Right cardiac atrium (tissue), 5 donors: ENCODE results near the gene SCAMP4. TPM values are rescaled to one million over a fixed set of nuclear protein-coding genes. Genes with fewer than 3 reads are reported as not detected.

Experiments
- ATAC-seq, 2 donors: fragments of 200-7000 bp; cut with Tn5 transposase; one replicate each; pipeline versions ENCODE4 v1.8.0 to v1.9.1; 2020; ENCODE audit warnings: moderate library complexity in 2 of 2, mild to moderate bottlenecking in 1 of 2
- DNase-seq, 3 donors: peaks; one replicate each; pipeline ENCODE4 v3.0.0-alpha.2; 2020
- H3K27ac ChIP-seq: one replicate; pipeline ENCODE4 v1.5.1; 2013; ENCODE audit warnings: mild to moderate bottlenecking, low read length, control low read depth, moderate library complexity
- H3K27me3 ChIP-seq: one replicate; pipeline ENCODE4 v1.6.1; 2013; ENCODE audit not compliant: control insufficient read depth, insufficient read depth
- H3K4me1 ChIP-seq: one replicate; pipeline ENCODE4 v1.6.1; 2013; ENCODE audit warnings: low read length; ENCODE audit not compliant: control insufficient read depth, insufficient read depth
- H3K4me3 ChIP-seq: one replicate; pipeline ENCODE4 v1.5.1; 2013; ENCODE audit warnings: low read length, control low read depth
- H3K9me3 ChIP-seq: one replicate; pipeline ENCODE4 v1.6.1; 2013; ENCODE audit warnings: low read length; ENCODE audit not compliant: control insufficient read depth
- WGBS: extraction: QIAGEN DNeasy Blood & Tissue Kit; methylation state at CpG from one replicate; pipeline ENCODE4 v1.1.7; 2013; 5-methylcytosine and 5-hydroxymethylcytosine counted together
- intact Hi-C, 4 donors: fragments of 100-400 bp; cut with DNase I; formaldehyde crosslinking; loops; one replicate each; pipeline versions ENCODE4 v1.11.0 to v1.14.0; 2022 to 2023
- polyA plus RNA-seq: library from polyadenylated mRNA; stranded (reverse); fragments of 200-250 nt; gene quantifications from one replicate; pipeline ENCODE4 v1.2.3, GENCODE V29; 2013
- total RNA-seq, 4 donors: library from RNA; stranded (reverse); fragmentation: NEBNext Ultra II Directional; extraction: Animal tissue kit (Norgen Biotek cat#: 25700); gene quantifications; one replicate each; pipeline ENCODE4 v1.2.1, GENCODE V29; 2021
- donor health status: healthy with polysubstance abuse.
- donor health status: DM: no; HTN: yes; CAD: no.
- donor health status: DM: no; HTN: no; CAD: no.
- donor health status: DM: no; HTN: yes; CAD: no; lungs with severe emphysema.
- donor health status: DM: yes; HTN: yes; CAD: no.

The SCAMP4 gene
- total and polyA plus RNA-seq, 5 donors, result 16.1 to 19.9 (median 18.8) TPM

GRCh38 chr19:1954532-1954933, 49.3 kb downstream of the SCAMP4 start:
- intact Hi-C loops, result no loop called here
- ATAC-seq, result no peak

DNA sequence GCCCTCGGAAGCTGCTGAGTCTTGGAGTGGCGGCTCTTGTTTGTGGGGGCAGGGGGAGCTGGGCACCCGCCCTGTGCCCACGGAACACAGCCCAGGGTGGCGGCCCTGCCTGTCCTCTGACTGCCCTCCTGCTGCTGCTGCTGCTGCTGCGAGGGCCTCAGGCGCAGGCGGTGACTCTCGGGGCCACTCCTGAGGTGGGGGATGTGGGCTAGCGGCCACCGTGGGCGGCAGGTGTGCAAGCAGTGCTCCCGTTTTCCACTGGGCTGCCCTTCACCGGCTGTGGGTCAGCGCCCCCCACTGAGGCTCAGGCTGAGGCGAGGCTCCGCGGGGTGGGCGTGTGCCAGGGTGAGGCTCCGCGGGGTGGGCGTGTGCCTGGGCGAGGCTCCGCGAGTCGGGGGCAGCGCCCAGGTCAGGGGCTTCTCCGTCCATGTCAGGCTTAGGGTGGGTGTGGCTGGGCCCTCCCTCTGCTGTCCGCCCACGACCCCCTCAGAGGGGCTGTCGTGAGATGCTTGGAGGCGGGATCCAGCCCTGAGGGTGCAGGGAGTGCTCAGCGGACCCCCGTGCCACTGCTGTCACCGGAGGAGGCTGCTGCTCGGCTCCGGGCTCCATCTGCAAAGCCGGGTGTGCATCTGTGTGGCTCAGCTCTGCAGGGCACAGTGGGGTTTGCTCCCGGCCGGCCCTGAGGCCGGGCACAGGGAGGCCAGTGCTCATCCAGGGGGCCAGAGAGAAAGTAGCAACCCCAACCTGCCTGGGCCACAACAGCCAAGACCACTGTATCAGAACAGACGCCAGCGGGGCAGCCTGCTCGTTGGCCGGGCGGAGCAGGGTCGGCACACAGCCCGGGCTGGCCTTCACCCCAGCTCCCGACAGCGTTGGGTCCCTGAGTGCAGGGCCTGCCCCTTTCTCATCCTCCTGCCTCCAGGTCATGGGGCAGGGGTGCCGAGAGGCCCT, 50.2 kb downstream of the SCAMP4 start:
- no peak overlapping the region for H3K4me3 ChIP-seq
- H3K9me3 ChIP-seq, result no peaks in the 10 kb centered on the region
- ATAC-seq (peak in 1 of 2 donors; percentile 7), DNase-seq (peak; percentile 16 to 48 (median 45))
- WGBS, result 83% methylated on average over 51 of the region's 51 CpGs
- no peaks in the 10 kb centered on the region for H3K4me1 ChIP-seq
- intact Hi-C loops, result no loop called here
- H3K27me3 ChIP-seq, result no peaks in the 10 kb centered on the region
- H3K27ac ChIP-seq, result no peak overlapping the region

More at GRCh38 chr19:1954532-1954933, 49.3 kb downstream of the SCAMP4 start:
- no peak overlapping the region for H3K4me3 ChIP-seq
- H3K27ac ChIP-seq, result no peak overlapping the region
- peak in 1 of 3 donors; percentile 55 for DNase-seq
- WGBS, result 87% methylated on average over 15 of the region's 15 CpGs
- no peaks in the 10 kb centered on the region for H3K9me3 ChIP-seq
- H3K27me3 ChIP-seq, result no peaks in the 10 kb centered on the region
- no peaks in the 10 kb centered on the region for H3K4me1 ChIP-seq

DNA sequence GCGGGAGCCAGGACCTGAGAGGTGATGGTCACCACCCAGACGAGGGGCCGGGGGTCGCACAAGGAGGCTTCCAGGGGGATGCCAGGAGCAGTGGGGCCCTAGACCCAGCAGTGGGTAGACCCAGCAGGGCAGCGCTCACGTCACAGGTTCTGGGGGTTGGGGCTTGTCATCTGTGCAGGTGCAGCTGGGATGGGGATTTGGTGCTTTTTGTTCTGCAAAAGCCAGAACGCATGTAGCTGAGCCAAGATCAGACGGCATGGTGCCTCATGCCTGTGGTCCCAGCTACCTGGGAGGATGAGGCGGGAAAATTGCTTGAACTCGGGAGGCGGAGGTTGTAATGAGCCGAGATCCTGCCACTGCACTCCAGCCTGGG, 50.9 kb downstream of the SCAMP4 start:
- no peak overlapping the region for H3K4me3 ChIP-seq
- no peak overlapping the region for H3K27ac ChIP-seq
- DNase-seq (peak in 1 of 3 donors; percentile 51), ATAC-seq (no peak)
- H3K4me1 ChIP-seq, result no peaks in the 10 kb centered on the region
- WGBS, result 95% methylated on average over 12 of the region's 12 CpGs
- H3K9me3 ChIP-seq, result no peaks in the 10 kb centered on the region
- intact Hi-C loops, result no loop called here
- no peaks in the 10 kb centered on the region for H3K27me3 ChIP-seq

- Histone ChIP-seq H3K4me1 (no peaks in the 10 kb centered on the region), H3K27ac (no peak overlapping the region), H3K9me3 (no peaks in the 10 kb centered on the region), H3K4me3 (no peak overlapping the region), H3K27me3 (no peaks in the 10 kb centered on the region)
- intact Hi-C loops, result no loop called here
- ATAC-seq (peak; percentile 14 to 18), DNase-seq (peak; percentile 20 to 74 (median 54))
- 77% methylated on average over 28 of the region's 28 CpGs for WGBS
Observed at GRCh38 chr19:1956868-1957492, 51.8 kb downstream of the SCAMP4 start.

GRCh38 chr19:1957562-1958248, 52.5 kb downstream of the SCAMP4 start:
- intact Hi-C loops, result no loop called here
- ATAC-seq (peak in 1 of 2 donors; percentile 2), DNase-seq (peak in 1 of 3 donors; percentile 49)
- H3K27me3 ChIP-seq, result no peaks in the 10 kb centered on the region
- no peaks in the 10 kb centered on the region for H3K9me3 ChIP-seq
- no peaks in the 10 kb centered on the region for H3K4me1 ChIP-seq
- WGBS, result 84% methylated on average over 40 of the region's 40 CpGs
- H3K4me3 ChIP-seq, result no peak overlapping the region
- no peak overlapping the region for H3K27ac ChIP-seq

DNA sequence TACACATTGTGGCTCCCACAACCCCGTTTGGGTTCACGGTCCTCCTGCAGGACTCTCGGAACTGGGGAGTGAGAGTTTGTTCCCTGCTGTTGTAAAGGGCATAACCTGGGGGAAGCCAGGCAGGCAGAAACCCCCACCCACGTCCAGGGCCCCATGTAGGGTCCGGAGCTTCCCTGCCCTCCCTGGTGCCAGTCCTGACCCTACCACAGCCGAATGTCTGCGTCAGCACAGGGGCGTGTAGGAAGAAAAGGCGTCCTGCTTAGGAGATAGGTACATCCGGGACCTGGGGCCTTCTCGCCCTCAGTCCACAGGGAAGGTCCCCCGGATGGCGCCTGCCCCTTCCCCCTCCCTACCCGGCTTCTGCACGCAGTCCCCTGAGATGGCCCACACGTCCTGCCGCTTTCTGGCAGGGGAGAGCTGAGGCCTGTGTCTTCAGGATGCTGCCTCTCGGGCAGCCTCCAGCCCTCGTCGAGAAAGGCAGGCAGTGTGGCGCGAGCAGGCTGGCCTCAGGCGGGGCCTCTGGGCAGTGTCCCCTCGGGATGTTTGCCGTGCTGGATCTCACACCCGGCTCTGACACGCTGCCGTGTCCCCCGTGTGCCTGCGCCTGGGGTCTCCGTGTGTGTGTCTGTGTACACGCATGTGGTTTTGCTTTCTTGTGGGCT, 54.9 kb downstream of the SCAMP4 start:
- intact Hi-C loops, result no loop called here
- Histone ChIP-seq H3K27me3 (no peaks in the 10 kb centered on the region), H3K9me3 (no peaks in the 10 kb centered on the region), H3K4me3 (no peak overlapping the region), H3K4me1 (no peaks in the 10 kb centered on the region), H3K27ac (no peak overlapping the region)
- ATAC-seq (no peak), DNase-seq (peak in 1 of 3 donors; percentile 28)
- 91% methylated on average over 32 of the region's 32 CpGs for WGBS

DNA sequence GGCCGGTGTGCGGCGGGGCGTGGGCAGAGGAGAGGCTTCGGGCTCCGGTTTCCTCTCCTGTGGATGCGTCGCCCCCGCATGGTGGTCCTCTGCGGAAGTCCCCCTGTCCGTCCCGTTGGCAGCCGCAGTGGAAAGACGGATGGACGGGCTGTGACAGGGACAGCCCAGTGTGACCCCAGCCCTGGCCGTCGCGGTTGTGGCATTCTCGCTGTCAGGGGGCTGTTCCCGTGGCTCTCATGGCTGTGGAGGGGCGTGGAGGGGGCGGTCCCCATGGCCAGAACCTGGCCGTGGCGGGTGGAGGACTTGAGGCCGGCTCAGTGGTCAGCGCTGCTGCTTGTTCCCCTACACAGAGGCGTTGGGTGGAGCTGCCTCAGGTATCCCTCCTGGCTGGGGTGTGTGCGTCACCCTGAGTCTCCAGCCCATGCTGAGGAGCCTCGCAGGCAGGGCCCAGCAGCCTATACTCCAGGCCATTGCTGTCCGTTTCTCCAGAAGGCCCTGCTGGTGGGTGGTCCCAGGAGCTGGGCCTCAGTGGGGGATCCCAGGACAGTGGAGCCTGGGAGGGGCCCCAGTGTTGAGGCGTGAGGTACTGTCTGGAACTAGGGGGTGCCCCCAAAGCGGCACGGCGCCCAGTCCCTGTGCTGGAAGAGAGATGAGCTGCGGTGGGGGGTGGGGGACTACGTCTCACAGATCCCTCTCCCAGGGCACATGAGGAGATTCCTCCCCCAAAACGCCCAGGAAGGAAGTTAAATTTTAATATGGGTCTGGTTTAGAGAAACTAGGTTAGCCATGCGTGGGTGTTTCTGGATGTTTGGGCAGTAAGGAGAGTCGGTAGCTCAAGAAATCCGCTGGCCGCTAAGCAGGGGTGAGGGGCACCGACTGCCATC, 56.0 kb downstream of the SCAMP4 start:
- no peaks in the 10 kb centered on the region for H3K4me1 ChIP-seq
- no peaks in the 10 kb centered on the region for H3K9me3 ChIP-seq
- intact Hi-C loops, result no loop called here
- H3K27ac ChIP-seq, result no peak overlapping the region
- H3K4me3 ChIP-seq, result no peak overlapping the region
- no peaks in the 10 kb centered on the region for H3K27me3 ChIP-seq
- 90% methylated on average over 42 of the region's 42 CpGs for WGBS
- no peak for ATAC-seq
- peak in 1 of 3 donors; percentile 30 for DNase-seq

GRCh38 chr19:1962674-1963073, 57.5 kb downstream of the SCAMP4 start:
- ATAC-seq, result no peak
- H3K4me3 ChIP-seq, result no peak overlapping the region
- no peaks in the 10 kb centered on the region for H3K4me1 ChIP-seq
- no peaks in the 10 kb centered on the region for H3K9me3 ChIP-seq
- intact Hi-C loops, result no loop called here
- WGBS, result 93% methylated on average over 23 of the region's 23 CpGs
- no peak overlapping the region for H3K27ac ChIP-seq
- peak in 1 of 3 donors; percentile 33 for DNase-seq
- no peaks in the 10 kb centered on the region for H3K27me3 ChIP-seq

GRCh38 chr19:1967087-1967608, 61.9 kb downstream of the SCAMP4 start:
- Histone ChIP-seq H3K9me3 (no peaks in the 10 kb centered on the region), H3K27ac (no peak overlapping the region), H3K4me1 (no peaks in the 10 kb centered on the region), H3K4me3 (no peak overlapping the region), H3K27me3 (no peaks in the 10 kb centered on the region)
- intact Hi-C loops, result no loop called here
- DNase-seq, result peak in 1 of 3 donors; percentile 34
- WGBS, result 88% methylated on average over 26 of the region's 26 CpGs
- no peak for ATAC-seq
